Effector CD8-positive, alpha-beta T cell (primary cell): ENCODE results near the gene VWA8.
"Not testable (repeated sequence)": the region's sequence is repeated elsewhere in the genome, so short reads cannot be mapped to it uniquely, and the experiment has no call there.

Source experiments
- DNase-seq: peaks from one replicate; lab custom pipeline; 2025; lab: John Stamatoyannopoulos, UW

Gene VWA8

GRCh38 chr13:41922894-41923293 lies 38.0 kb downstream of the VWA8 start:
- not testable (repeated sequence) for DNase-seq

- no peak for DNase-seq
Measured at GRCh38 chr13:41919741-41920487, 41.0 kb downstream of the VWA8 start.

GRCh38 chr13:41919031-41919740 lies 41.7 kb downstream of the VWA8 start:
- no peak for DNase-seq

- DNase-seq, result no peak
Measured at GRCh38 chr13:41917641-41918040, 43.3 kb downstream of the VWA8 start.

- no peak for DNase-seq
Measured at GRCh38 chr13:41916173-41916954, 44.5 kb downstream of the VWA8 start.

GRCh38 chr13:41915081-41915480 lies 45.8 kb downstream of the VWA8 start:
- DNase-seq, result no peak

GRCh38 chr13:41914552-41914951 lies 46.4 kb downstream of the VWA8 start:
- DNase-seq, result no peak

GRCh38 chr13:41909506-41909905 lies 51.4 kb downstream of the VWA8 start:
- no peak for DNase-seq

- no peak for DNase-seq
Measured at GRCh38 chr13:41905600-41906254, 55.2 kb downstream of the VWA8 start.

- DNase-seq, result no peak
Measured at GRCh38 chr13:41900918-41901317, 60.0 kb downstream of the VWA8 start.

GRCh38 chr13:41898411-41898810 lies 62.5 kb downstream of the VWA8 start:
- DNase-seq, result not testable (repeated sequence)

GRCh38 chr13:41897126-41897525 lies 63.8 kb downstream of the VWA8 start:
- no peak for DNase-seq

GRCh38 chr13:41895478-41895877 lies 65.4 kb downstream of the VWA8 start:
- no peak for DNase-seq

- no peak for DNase-seq
Measured at GRCh38 chr13:41891119-41891518, 69.8 kb downstream of the VWA8 start.

- DNase-seq, result no peak
Measured at GRCh38 chr13:41883147-41883546, 77.8 kb downstream of the VWA8 start.

- not testable (repeated sequence) for DNase-seq
Measured at GRCh38 chr13:41881890-41882289, 79.0 kb downstream of the VWA8 start.

- DNase-seq, result no peak
Measured at GRCh38 chr13:41880966-41881365, 79.9 kb downstream of the VWA8 start.

GRCh38 chr13:41864658-41865057 lies 96.3 kb downstream of the VWA8 start:
- DNase-seq, result no peak

- DNase-seq, result not testable (repeated sequence)
Measured at GRCh38 chr13:41862659-41863058, 98.2 kb downstream of the VWA8 start.

GRCh38 chr13:41859565-41859964 lies 101.3 kb downstream of the VWA8 start:
- no peak for DNase-seq

GRCh38 chr13:41858780-41859179 lies 102.1 kb downstream of the VWA8 start:
- DNase-seq, result no peak

GRCh38 chr13:41854758-41855157 lies 106.2 kb downstream of the VWA8 start:
- no peak for DNase-seq
